GM06990 (cell line): ENCODE measurements around the gene AKT1S1.

Source experiments
- DNase-seq: peaks from one replicate; pipeline ENCODE4 v3.0.0-alpha.2; 2011; ENCODE audit not compliant: insufficient read length; ENCODE audit errors: extremely low read depth
- H3K27me3 ChIP-seq: replicated peaks from 2 replicates; pipeline ENCODE4 v1.6.0; 2011; ENCODE audit warnings: low read length; ENCODE audit not compliant: control insufficient read depth, insufficient read depth
- H3K36me3 ChIP-seq: 2 replicates; pipeline ENCODE4 v1.5.1; 2011; ENCODE audit warnings: low read length; ENCODE audit not compliant: control insufficient read depth, insufficient read depth
- H3K4me3 ChIP-seq: replicated peaks from 2 replicates; pipeline ENCODE4 v1.5.1; 2011; ENCODE audit warnings: low read depth, mild to moderate bottlenecking, control low read depth, low read length
- TF ChIP-seq, protein P1 (sequence below): IDR thresholded peaks from 2 replicates; pipeline ENCODE4 v1.5.1; 2011; ENCODE audit warnings: low read length, control low read depth, mild to moderate bottlenecking, inconsistent platforms; ENCODE audit not compliant: insufficient read depth, poor library complexity, severe bottlenecking

Gene AKT1S1

GRCh38 chr19:49840736-49841249, 36.4 kb downstream of the AKT1S1 start:
- Histone ChIP-seq H3K36me3 (peaks cover 21% of the 10 kb centered on the region), H3K27me3 (no peaks in the 10 kb centered on the region), H3K4me3 (no peak overlapping the region)
- TF ChIP-seq, protein P1, sequence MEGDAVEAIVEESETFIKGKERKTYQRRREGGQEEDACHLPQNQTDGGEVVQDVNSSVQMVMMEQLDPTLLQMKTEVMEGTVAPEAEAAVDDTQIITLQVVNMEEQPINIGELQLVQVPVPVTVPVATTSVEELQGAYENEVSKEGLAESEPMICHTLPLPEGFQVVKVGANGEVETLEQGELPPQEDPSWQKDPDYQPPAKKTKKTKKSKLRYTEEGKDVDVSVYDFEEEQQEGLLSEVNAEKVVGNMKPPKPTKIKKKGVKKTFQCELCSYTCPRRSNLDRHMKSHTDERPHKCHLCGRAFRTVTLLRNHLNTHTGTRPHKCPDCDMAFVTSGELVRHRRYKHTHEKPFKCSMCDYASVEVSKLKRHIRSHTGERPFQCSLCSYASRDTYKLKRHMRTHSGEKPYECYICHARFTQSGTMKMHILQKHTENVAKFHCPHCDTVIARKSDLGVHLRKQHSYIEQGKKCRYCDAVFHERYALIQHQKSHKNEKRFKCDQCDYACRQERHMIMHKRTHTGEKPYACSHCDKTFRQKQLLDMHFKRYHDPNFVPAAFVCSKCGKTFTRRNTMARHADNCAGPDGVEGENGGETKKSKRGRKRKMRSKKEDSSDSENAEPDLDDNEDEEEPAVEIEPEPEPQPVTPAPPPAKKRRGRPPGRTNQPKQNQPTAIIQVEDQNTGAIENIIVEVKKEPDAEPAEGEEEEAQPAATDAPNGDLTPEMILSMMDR = no peak
- no peak for DNase-seq

GRCh38 chr19:49840321-49840720, 36.8 kb downstream of the AKT1S1 start:
- H3K4me3 ChIP-seq = no peak overlapping the region
- no peak for DNase-seq
- TF ChIP-seq, protein P1 = no peak
- no peaks in the 10 kb centered on the region for H3K27me3 ChIP-seq
- peaks cover 23% of the 10 kb centered on the region for H3K36me3 ChIP-seq

GRCh38 chr19:49839713-49840112, 37.4 kb downstream of the AKT1S1 start:
- Histone ChIP-seq H3K27me3 (no peaks in the 10 kb centered on the region), H3K4me3 (no peak overlapping the region), H3K36me3 (peaks cover 29% of the 10 kb centered on the region)
- DNase-seq = no peak
- TF ChIP-seq, protein P1 = no peak

DNA sequence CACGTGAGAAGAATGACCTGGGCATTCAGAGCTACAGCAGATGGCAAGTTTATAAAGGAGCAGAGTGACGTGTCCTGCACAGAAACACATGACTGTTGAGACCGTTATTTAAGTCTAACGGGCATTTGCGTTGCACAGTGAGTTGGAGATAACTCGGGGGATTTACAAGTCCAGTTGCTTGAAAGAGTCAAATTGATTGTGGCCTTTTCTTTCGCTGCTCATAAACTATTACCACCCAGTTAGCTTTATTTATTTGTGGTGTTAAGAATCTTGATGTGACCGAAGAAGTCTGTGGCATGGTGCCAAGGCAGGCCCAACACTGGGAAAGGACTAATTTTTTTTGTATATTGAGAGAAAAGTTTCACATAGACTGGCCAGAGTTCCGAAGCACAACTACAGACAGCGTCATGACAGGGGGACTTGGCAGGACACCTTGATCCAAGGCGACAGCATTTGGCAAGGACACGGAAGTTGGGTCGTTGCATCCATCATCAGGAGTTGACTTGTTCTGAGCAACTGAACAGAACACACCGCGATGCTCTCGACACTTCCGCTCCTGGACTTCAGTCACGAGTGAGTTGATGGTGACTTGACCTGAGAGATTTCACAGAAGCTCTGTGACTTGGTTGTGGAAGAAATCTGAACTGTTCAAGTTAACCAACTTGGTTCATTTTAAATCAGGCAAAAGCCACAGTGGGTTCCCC, 38.1 kb downstream of the AKT1S1 start:
- Histone ChIP-seq H3K36me3 (peaks cover 32% of the 10 kb centered on the region), H3K4me3 (no peak overlapping the region), H3K27me3 (no peaks in the 10 kb centered on the region)
- DNase-seq = no peak
- TF ChIP-seq, protein P1 = no peak

- no peak overlapping the region for H3K4me3 ChIP-seq
- no peaks in the 10 kb centered on the region for H3K27me3 ChIP-seq
- DNase-seq = no peak
- TF ChIP-seq, protein P1 = no peak
- H3K36me3 ChIP-seq = peaks cover 43% of the 10 kb centered on the region
Observed at GRCh38 chr19:49837425-49837824, 39.7 kb downstream of the AKT1S1 start.
